K562 (cell line): ENCODE results near the gene RCOR2. TPM values are rescaled to one million over a fixed set of nuclear protein-coding genes. Genes with fewer than 3 reads are reported as not detected.

Experiments
- ATF1 ChIP-seq, 2 experiments: fragments of 450-650 bp in 1 of 2; IDR thresholded peaks; 2 replicates each; pipeline ENCODE4 v1.6.1; 2016; ENCODE audit warnings: missing compliant biosample characterization in 1 of 2, missing genetic modification characterization in 1 of 2
- C11orf30 ChIP-seq: fragments of 450-650 bp; IDR thresholded peaks from 2 replicates; pipeline ENCODE4 v1.6.1; 2016; ENCODE audit warnings: low read depth, mild to moderate bottlenecking
- GATA2 ChIP-seq: sonication (generic); formaldehyde crosslinking; IDR thresholded peaks from 2 replicates; pipeline ENCODE4 v1.4.0; 2020; ENCODE audit warnings: mild to moderate bottlenecking, missing genetic modification reagents
- HMGN3 ChIP-seq: IDR thresholded peaks from 2 replicates; pipeline ENCODE4 v1.6.1; 2011; ENCODE audit warnings: borderline replicate concordance, low read depth, mild to moderate bottlenecking, mixed read lengths, low read length; ENCODE audit not compliant: insufficient read length; ENCODE audit errors: extremely low read depth
- JUNB ChIP-seq: fragments of 450-650 bp; formaldehyde crosslinking; conservative IDR thresholded peaks from 2 replicates; pipeline ENCODE4 v1.4.0; 2020; ENCODE audit warnings: mild to moderate bottlenecking
- MCM5 ChIP-seq: fragments of 450-650 bp; IDR thresholded peaks from 2 replicates; pipeline ENCODE4 v1.6.1; 2016; ENCODE audit warnings: low read depth
- MTA3 ChIP-seq: fragments of 450-650 bp; formaldehyde crosslinking; IDR thresholded peaks from 2 replicates; pipeline ENCODE4 v1.6.1; 2017; ENCODE audit warnings: mild to moderate bottlenecking, borderline replicate concordance
- NKRF ChIP-seq: fragments of 450-650 bp; IDR thresholded peaks from 2 replicates; pipeline ENCODE4 v1.6.1; 2016; ENCODE audit warnings: borderline replicate concordance
- RBFOX2 ChIP-seq: fragments of 200-400 bp; formaldehyde crosslinking; IDR thresholded peaks from 2 replicates; pipeline ENCODE4 v1.6.1; 2017; ENCODE audit warnings: low read depth, mild to moderate bottlenecking, low read length, moderate library complexity
- SRF ChIP-seq, 2 experiments: fragments of 250-450, 450-650 bp in 1 of 2; sonication (Bioruptor Pico) in 1 of 2; sonication (generic) in 1 of 2; formaldehyde crosslinking; IDR thresholded peaks; 2 replicates each; pipeline versions ENCODE4 v1.5.0 to v1.5.1; 2020 to 2022; ENCODE audit warnings: mild to moderate bottlenecking in 1 of 2, missing genetic modification reagents in 1 of 2
- ZNF184 ChIP-seq: sonication (generic); formaldehyde crosslinking; IDR thresholded peaks from 2 replicates; pipeline ENCODE4 v1.5.0; 2020; ENCODE audit warnings: missing genetic modification reagents
- ZNF24 ChIP-seq: fragments of 450-650 bp; IDR thresholded peaks from 2 replicates; pipeline ENCODE4 v1.6.1; 2016
- polyA plus RNA-seq, 8 experiments: library from polyadenylated mRNA; depleted of rRNA in 4 of 8; stranded (reverse) in 5 of 8; unstranded in 3 of 8; fragments of >200 nt; fragmentation: Nextera tagmentation in 2 of 8; fragmentation: Illumina TruSeq in 1 of 8; extraction: Ambion mirVana in 2 of 8; extraction: Trizol in 1 of 8; gene quantifications; 2 replicates each; pipeline versions ENCODE4 v1.2.1 to v1.2.3, GENCODE V29; 2011 to 2014; ENCODE audit warnings: inconsistent platforms in 1 of 8, missing spikeins in 1 of 8
- total RNA-seq, 7 experiments: library from RNA; depleted of rRNA in 6 of 7; stranded (reverse); fragments of >200 nt in 6 of 7; fragmentation: Illumina TruSeq in 2 of 7; extraction: Trizol in 2 of 7; gene quantifications; 2 replicates each; pipeline versions ENCODE4 v1.2.1 to v1.2.3, GENCODE V29; 2011 to 2021; ENCODE audit warnings: low replicate concordance in 1 of 7
- TF ChIP-seq, protein P1 (sequence below): fragments of 200-600 bp; sonication (generic); IDR thresholded peaks from one replicate; pipeline ENCODE4 v1.6.1; 2012; ENCODE audit warnings: mild to moderate bottlenecking, low read depth, low read length, inconsistent platforms

Gene RCOR2
- total and polyA plus RNA-seq, 9 of the 15 experiments (the other 6 are each of a cell fraction or from before 2014, with no cell fraction given) = 0.04 to 6.5 (median 2.5) TPM; not detected in 1

- TF ChIP-seq, protein P1, sequence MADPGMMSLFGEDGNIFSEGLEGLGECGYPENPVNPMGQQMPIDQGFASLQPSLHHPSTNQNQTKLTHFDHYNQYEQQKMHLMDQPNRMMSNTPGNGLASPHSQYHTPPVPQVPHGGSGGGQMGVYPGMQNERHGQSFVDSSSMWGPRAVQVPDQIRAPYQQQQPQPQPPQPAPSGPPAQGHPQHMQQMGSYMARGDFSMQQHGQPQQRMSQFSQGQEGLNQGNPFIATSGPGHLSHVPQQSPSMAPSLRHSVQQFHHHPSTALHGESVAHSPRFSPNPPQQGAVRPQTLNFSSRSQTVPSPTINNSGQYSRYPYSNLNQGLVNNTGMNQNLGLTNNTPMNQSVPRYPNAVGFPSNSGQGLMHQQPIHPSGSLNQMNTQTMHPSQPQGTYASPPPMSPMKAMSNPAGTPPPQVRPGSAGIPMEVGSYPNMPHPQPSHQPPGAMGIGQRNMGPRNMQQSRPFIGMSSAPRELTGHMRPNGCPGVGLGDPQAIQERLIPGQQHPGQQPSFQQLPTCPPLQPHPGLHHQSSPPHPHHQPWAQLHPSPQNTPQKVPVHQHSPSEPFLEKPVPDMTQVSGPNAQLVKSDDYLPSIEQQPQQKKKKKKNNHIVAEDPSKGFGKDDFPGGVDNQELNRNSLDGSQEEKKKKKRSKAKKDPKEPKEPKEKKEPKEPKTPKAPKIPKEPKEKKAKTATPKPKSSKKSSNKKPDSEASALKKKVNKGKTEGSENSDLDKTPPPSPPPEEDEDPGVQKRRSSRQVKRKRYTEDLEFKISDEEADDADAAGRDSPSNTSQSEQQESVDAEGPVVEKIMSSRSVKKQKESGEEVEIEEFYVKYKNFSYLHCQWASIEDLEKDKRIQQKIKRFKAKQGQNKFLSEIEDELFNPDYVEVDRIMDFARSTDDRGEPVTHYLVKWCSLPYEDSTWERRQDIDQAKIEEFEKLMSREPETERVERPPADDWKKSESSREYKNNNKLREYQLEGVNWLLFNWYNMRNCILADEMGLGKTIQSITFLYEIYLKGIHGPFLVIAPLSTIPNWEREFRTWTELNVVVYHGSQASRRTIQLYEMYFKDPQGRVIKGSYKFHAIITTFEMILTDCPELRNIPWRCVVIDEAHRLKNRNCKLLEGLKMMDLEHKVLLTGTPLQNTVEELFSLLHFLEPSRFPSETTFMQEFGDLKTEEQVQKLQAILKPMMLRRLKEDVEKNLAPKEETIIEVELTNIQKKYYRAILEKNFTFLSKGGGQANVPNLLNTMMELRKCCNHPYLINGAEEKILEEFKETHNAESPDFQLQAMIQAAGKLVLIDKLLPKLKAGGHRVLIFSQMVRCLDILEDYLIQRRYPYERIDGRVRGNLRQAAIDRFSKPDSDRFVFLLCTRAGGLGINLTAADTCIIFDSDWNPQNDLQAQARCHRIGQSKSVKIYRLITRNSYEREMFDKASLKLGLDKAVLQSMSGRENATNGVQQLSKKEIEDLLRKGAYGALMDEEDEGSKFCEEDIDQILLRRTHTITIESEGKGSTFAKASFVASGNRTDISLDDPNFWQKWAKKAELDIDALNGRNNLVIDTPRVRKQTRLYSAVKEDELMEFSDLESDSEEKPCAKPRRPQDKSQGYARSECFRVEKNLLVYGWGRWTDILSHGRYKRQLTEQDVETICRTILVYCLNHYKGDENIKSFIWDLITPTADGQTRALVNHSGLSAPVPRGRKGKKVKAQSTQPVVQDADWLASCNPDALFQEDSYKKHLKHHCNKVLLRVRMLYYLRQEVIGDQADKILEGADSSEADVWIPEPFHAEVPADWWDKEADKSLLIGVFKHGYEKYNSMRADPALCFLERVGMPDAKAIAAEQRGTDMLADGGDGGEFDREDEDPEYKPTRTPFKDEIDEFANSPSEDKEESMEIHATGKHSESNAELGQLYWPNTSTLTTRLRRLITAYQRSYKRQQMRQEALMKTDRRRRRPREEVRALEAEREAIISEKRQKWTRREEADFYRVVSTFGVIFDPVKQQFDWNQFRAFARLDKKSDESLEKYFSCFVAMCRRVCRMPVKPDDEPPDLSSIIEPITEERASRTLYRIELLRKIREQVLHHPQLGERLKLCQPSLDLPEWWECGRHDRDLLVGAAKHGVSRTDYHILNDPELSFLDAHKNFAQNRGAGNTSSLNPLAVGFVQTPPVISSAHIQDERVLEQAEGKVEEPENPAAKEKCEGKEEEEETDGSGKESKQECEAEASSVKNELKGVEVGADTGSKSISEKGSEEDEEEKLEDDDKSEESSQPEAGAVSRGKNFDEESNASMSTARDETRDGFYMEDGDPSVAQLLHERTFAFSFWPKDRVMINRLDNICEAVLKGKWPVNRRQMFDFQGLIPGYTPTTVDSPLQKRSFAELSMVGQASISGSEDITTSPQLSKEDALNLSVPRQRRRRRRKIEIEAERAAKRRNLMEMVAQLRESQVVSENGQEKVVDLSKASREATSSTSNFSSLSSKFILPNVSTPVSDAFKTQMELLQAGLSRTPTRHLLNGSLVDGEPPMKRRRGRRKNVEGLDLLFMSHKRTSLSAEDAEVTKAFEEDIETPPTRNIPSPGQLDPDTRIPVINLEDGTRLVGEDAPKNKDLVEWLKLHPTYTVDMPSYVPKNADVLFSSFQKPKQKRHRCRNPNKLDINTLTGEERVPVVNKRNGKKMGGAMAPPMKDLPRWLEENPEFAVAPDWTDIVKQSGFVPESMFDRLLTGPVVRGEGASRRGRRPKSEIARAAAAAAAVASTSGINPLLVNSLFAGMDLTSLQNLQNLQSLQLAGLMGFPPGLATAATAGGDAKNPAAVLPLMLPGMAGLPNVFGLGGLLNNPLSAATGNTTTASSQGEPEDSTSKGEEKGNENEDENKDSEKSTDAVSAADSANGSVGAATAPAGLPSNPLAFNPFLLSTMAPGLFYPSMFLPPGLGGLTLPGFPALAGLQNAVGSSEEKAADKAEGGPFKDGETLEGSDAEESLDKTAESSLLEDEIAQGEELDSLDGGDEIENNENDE = no peak
- TF ChIP-seq HMGN3 (peak; percentile 73), GATA2 (CRISPR knock-in tag) (no peak), JUNB (CRISPR knock-in tag) (no peak), ZNF184 (no peak), SRF (CRISPR knock-in tag; IDR thresholded peaks at IDR 0.05) (peak in 1 of 2 experiments; percentile 10; a peak in 1 of 4 replicates), RBFOX2 (peak; percentile 63), ATF1 (CRISPR knock-in tag; IDR thresholded peaks at IDR 0.05) (peak; percentile 95), ATF1 (tag; IDR thresholded peaks at IDR 0.05) (peak; percentile 97), C11orf30 (peak; percentile 42), ZNF24 (0 out of 2 replicates have a peak, but pooled peaks have one; percentile 47), MCM5 (no peak), MTA3 (peak; percentile 56; the same call in 1 of the 2 replicates), NKRF (peak; percentile 90; the same call in 1 of the 2 replicates)
Measured at GRCh38 chr11:63938479-63939396, 21.8 kb upstream of the RCOR2 start, which contains the start of gene NAA40 (continued).
